Left ventricle myocardium inferior (tissue), 1 donor: ENCODE results near the gene LRRC10B. TPM values are rescaled to one million over a fixed set of nuclear protein-coding genes. Genes with fewer than 3 reads are reported as not detected.

ENCODE experiments used
- DNase-seq: peaks from one replicate; pipeline ENCODE4 v3.0.0-alpha.2; 2020
- H3K27ac ChIP-seq: fragments of 200-600 bp; replicated peaks from 2 replicates; pipeline ENCODE4 v1.8.0; 2021
- H3K27me3 ChIP-seq: fragments of 200-600 bp; 2 replicates; pipeline ENCODE4 v1.8.0; 2021; ENCODE audit warnings: low read depth
- H3K36me3 ChIP-seq: fragments of 200-600 bp; 2 replicates; pipeline ENCODE4 v1.8.0; 2021
- H3K4me1 ChIP-seq: fragments of 200-600 bp; 2 replicates; pipeline ENCODE4 v1.8.0; 2021
- H3K4me3 ChIP-seq: fragments of 200-600 bp; 2 replicates; pipeline ENCODE4 v1.8.0; 2021; ENCODE audit warnings: mild to moderate bottlenecking, moderate library complexity
- H3K9me3 ChIP-seq: fragments of 200-600 bp; replicated peaks from 2 replicates; pipeline ENCODE4 v1.8.0; 2021
- intact Hi-C: fragments of 100-400 bp; cut with micrococcal nuclease; formaldehyde crosslinking; loops from one replicate; pipeline ENCODE4 v1.11.0; 2022
- total RNA-seq: library from RNA; stranded (reverse); fragmentation: NEBNext Ultra II Directional; extraction: Animal tissue kit (Norgen Biotek cat#: 25700); gene quantifications from one replicate; pipeline ENCODE4 v1.2.1, GENCODE V29; 2021
- TF ChIP-seq, protein P1 (sequence below): fragments of 200-600 bp; IDR thresholded peaks from 2 replicates; pipeline ENCODE4 v1.8.0; 2021; ENCODE audit warnings: antibody characterized with exemption, mild to moderate bottlenecking, borderline replicate concordance
- donor health status: DM: no; HTN: yes; CAD: no; lungs with severe emphysema.

The LRRC10B gene
- total RNA-seq, 1 donor from 2014 or later: 0.88 TPM

DNA sequence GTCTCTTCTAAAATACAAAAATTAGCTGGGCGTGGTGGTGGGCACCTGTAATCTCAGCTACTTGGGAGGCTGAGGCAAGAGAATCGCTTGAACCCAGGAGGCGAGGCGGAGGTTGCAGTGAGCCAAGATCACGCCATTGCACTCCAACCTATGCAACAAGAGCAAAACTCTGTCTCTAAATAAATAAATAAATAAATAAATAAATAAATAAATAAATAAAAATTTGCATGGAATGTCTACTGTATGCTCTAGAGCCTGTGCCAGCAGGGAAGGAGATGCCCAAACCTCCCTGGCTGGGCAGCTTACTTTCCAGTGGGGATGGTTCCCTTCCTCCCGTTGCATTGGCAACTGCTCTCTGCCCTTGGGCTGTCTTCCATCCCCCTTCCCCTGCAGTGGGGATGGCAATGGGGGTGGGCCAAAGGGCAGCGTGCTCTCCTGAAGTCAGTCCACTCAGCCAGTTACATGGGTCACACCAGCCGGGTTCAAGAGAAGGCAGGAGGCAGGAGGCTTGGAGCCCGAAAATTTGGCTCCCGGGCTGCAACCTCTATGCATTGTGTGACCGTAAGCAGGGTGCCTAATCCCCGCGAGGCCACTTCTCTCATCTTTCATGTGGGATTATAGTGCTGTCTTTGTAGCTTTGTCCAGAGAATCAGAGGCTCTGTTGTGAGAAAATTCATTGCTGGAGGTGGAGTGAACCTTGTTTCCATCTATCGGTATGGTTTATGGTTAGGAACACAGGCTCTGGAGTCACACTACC, 1.4 kb upstream of the LRRC10B start:
- Histone ChIP-seq H3K9me3 (no peaks in the 10 kb centered on the region), H3K4me1 (peaks cover 21% of the 10 kb centered on the region), H3K36me3 (no peaks in the 10 kb centered on the region), H3K4me3 (no peak overlapping the region), H3K27me3 (peaks cover 72% of the 10 kb centered on the region), H3K27ac (no peak overlapping the region)
- DNase-seq: no peak
- TF ChIP-seq, protein P1, sequence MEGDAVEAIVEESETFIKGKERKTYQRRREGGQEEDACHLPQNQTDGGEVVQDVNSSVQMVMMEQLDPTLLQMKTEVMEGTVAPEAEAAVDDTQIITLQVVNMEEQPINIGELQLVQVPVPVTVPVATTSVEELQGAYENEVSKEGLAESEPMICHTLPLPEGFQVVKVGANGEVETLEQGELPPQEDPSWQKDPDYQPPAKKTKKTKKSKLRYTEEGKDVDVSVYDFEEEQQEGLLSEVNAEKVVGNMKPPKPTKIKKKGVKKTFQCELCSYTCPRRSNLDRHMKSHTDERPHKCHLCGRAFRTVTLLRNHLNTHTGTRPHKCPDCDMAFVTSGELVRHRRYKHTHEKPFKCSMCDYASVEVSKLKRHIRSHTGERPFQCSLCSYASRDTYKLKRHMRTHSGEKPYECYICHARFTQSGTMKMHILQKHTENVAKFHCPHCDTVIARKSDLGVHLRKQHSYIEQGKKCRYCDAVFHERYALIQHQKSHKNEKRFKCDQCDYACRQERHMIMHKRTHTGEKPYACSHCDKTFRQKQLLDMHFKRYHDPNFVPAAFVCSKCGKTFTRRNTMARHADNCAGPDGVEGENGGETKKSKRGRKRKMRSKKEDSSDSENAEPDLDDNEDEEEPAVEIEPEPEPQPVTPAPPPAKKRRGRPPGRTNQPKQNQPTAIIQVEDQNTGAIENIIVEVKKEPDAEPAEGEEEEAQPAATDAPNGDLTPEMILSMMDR: no peak
- intact Hi-C loops: no loop called here

DNA sequence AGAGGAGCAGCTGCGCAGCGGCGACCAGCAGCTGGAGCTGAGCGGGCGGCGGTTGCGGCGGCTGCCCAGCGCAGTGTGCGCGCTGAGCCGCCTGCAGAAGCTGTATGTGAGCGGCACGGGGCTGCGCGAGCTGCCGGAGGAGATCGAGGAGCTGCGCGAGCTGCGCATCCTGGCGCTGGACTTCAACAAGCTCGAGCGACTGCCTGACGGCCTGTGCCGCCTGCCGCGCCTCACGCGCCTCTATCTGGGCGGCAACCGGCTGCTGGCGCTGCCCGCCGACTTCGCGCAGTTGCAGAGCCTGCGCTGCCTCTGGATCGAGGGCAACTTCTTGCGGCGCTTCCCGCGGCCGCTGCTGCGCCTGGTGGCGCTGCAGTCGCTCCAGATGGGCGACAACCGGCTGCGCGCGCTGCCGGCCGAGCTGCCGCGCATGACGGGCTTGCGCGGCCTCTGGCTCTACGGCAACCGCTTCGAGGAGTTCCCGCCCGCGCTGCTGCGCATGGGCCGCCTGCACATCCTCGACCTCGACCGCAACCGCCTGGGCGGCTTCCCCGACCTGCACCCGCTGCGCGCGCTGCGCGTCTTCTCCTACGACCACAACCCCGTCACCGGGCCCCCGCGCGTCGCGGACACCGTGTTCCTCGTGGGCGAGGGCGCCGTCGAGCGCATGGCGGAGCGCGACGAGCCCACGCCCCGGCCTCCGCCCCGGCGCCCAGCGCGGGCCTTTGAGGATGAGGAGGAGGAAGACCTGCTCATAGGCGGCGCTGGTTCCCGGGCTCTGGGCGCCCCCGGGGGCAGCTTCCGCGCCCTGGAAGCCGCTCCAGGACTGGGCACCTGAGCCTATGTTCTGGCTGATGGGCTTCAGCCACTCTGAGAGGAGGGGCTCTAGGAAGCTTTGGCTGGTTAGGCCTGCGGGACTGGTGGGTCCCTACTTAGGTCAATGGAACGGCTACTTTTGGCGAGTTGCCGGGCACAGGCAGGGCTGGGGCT, 787 bp downstream of the LRRC10B start:
- DNase-seq: peak; percentile 62
- Histone ChIP-seq H3K36me3 (no peaks in the 10 kb centered on the region), H3K4me1 (peaks cover 26% of the 10 kb centered on the region), H3K4me3 (peak overlapping the region; percentile 58), H3K27me3 (peaks cover 87% of the 10 kb centered on the region), H3K27ac (peak overlapping the region; percentile 68), H3K9me3 (no peaks in the 10 kb centered on the region)
- intact Hi-C loops: loop anchor here (10.0 kb wide), 1 partner anchor 65 kb away; no protein-coding TSS in a partner anchor
- TF ChIP-seq, protein P1: peak; percentile 70

DNA sequence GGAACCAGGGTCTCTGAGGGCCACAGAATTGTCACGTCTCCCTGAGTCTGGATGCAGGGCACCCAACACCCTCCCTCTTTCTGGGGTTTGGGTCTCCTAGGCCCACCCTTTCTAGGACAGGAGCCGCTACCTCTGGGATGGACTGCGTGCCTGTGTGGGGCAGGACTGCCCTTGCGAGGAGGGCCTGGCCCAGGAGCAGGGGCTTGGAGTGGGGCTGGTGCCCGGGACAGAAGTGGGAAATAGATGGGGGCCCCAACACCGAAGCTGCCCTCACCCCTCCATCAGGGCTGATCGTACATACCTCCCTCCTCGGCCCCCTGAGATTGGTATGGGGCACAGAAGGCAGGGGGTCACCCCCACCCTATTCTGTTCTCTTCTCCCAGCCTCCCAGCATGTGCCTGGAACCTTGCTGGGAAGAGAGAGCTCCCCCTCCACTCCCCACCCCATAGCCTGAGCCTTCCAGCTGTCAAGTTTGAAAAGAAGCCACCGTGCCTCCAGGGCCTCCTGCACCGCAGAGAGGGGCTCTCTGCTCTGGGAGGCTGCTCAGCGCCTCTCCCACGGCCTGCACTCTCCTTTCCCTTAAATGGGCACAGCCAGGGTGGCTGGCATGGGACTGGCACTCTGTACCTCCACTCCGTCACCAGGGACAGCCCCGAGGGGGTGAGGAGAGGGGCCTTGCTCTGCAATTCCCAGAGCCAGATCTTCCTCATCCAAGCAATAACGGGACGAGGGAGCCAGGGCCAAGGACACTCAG, 1.8 kb downstream of the LRRC10B start:
- Histone ChIP-seq H3K36me3 (no peaks in the 10 kb centered on the region), H3K4me1 (peaks cover 26% of the 10 kb centered on the region), H3K27me3 (peaks cover 82% of the 10 kb centered on the region), H3K9me3 (no peaks in the 10 kb centered on the region), H3K27ac (peak overlapping the region; percentile 68), H3K4me3 (peak overlapping the region; percentile 58)
- DNase-seq: no peak
- intact Hi-C loops: loop anchor here (10.0 kb wide), 1 partner anchor 66 kb away; no protein-coding TSS in a partner anchor
- TF ChIP-seq, protein P1: no peak

DNA sequence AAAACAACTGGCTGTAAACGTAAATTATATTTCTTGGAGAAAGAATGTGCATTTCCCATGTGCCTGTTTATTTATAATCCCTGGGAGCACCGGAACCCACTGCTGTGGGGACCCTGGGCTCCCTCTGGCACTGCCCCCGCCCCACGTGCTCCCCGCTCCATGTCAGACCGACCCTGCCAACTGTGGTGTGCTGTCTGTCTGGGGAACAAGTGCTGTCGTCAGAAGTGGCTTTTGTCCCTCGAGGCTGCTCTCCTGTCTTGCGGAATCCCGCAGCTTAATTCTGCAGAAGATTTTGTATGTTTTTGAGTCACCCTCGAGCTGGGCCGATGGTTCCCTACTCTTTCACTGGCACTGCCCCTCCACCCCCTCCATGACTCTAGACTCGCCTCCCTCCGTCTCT, 2.4 kb downstream of the LRRC10B start:
- intact Hi-C loops: loop anchor here (10.0 kb wide), 1 partner anchor 66 kb away; no protein-coding TSS in a partner anchor
- no peak for DNase-seq
- H3K4me1 ChIP-seq: peaks cover 26% of the 10 kb centered on the region
- H3K9me3 ChIP-seq: no peaks in the 10 kb centered on the region
- no peaks in the 10 kb centered on the region for H3K36me3 ChIP-seq
- peaks cover 76% of the 10 kb centered on the region for H3K27me3 ChIP-seq
- TF ChIP-seq, protein P1: no peak
- H3K4me3 ChIP-seq: no peak overlapping the region
- peak overlapping the region; percentile 68 for H3K27ac ChIP-seq

DNA sequence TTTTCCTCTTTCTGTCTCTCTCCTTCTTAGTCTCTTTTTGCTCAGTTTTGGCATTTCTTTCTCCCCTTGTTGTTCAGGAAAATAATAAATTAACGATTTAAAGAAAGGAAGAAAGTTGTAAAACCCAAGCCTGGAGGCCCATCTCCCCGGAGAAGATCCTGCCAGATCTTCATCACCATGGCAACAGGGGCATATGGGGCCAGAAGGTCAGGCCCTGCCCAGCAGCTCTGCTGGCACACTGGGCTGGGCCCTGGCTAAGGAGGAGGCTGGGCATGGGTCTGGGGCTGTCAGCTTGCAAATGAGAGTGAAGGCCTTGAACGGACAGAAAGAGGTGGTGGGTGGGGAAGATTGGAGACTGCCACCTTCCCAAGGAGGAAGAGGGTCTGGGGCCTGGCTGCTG, 2.8 kb downstream of the LRRC10B start:
- intact Hi-C loops: loop anchor here (10.0 kb wide), 1 partner anchor 67 kb away; no protein-coding TSS in a partner anchor
- H3K9me3 ChIP-seq: no peaks in the 10 kb centered on the region
- H3K27ac ChIP-seq: peak overlapping the region; percentile 68
- no peak overlapping the region for H3K4me3 ChIP-seq
- DNase-seq: no peak
- no peaks in the 10 kb centered on the region for H3K36me3 ChIP-seq
- TF ChIP-seq, protein P1: no peak
- peaks cover 28% of the 10 kb centered on the region for H3K4me1 ChIP-seq
- H3K27me3 ChIP-seq: peaks cover 72% of the 10 kb centered on the region
